NCI-H524 treated with DMSO at 0.1 percent for 48 hours (cell line): ENCODE measurements around the gene TCEAL8.
"Not testable (repeated sequence)": the region's sequence is repeated elsewhere in the genome, so short reads cannot be mapped to it uniquely, and the experiment has no call there.

ENCODE experiments used
- DNase-seq: peaks from one replicate; lab custom pipeline; 2025; lab: John Stamatoyannopoulos, UW

Gene TCEAL8, protein sequence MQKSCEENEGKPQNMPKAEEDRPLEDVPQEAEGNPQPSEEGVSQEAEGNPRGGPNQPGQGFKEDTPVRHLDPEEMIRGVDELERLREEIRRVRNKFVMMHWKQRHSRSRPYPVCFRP

DNA sequence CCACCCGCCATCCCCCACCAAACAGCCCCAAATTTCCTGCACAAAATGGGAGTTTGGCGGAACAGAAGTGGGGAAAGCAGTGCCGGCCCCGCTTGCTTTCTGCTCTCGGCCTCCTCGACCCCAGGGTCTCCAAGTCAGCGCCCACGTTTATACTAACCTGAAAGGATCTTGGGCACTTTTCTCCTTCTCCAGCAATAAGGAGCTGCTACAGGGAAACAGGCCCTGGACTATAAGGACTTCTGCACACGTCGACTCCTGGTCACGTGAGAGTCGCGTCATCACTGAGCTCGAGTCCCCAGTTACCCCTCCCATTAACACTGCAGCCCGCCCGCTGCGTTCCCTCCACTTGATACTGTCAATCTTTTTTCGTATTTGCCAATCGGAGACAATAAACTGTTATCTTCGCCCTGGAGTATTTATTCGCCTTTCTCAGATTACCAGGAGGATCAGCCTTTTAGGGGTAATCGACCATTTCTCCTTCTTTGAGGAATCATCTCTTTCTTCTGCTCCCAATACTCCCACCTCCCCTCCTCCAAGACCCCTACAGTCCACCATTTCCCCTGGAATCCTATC, at the start of gene TCEAL8:
Gene TCEAL8 (minus strand): TSS at position 235 of the 573 bp plus-strand sequence. CDS start 1,176 bp downstream, outside the sequence.
- DNase-seq: peak; percentile 43

DNA sequence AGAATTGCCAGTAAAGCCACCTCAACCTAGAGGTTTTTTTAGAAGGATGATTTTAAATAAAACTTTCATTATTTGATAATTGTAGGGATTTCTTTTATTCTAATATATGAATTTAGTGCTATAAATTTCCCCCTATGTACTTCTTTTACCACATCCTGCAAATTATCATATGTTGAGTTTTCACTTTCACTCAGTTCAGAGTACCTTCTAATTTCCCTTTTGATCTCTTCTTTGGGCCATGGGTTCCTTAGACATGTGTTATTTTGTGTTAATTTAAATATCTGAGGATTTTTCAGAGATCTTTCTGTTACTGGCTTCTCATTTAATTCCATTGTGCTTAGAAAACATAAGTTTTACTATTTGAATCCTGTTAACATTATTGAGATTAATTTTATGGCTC, 49.8 kb upstream of the TCEAL8 start:
- DNase-seq: no peak

DNA sequence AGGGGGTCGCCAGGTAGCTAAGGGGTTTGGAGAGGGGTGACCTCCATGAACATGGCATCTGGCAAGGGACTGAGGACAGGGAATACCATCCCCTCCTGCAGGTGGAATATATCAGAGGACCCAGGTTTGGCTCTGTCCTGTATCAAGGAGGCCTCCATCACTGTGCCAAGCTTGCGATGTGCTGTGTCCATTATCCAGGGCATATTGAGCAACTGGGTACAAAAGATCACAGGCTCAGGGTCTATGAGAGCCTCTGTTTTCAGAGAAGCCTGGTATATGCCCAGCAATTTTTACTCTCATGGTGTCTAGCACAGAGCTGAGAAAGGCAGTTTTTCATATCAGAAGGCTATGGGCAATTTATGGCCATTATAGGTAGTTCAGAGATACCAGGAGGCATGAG, 38.2 kb upstream of the TCEAL8 start:
- no peak for DNase-seq

DNA sequence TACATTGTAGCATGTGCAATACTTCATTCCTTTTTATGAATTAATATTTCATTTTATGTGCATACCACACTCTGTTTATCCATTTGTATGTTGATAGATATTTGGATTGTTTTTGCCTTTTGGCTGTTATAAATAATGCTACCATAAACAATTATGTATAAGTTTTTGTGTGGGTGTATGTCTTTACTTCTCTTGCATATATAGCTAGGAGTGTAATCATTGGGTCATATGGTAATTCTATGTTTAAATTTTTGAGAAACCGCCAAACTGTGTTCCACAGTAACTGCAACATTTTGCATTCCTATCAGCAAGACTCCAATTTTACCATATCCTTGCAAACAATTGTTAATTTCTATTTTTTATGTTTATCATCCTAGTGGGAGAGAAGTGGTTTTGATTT, 24.7 kb upstream of the TCEAL8 start:
- DNase-seq: no peak

DNA sequence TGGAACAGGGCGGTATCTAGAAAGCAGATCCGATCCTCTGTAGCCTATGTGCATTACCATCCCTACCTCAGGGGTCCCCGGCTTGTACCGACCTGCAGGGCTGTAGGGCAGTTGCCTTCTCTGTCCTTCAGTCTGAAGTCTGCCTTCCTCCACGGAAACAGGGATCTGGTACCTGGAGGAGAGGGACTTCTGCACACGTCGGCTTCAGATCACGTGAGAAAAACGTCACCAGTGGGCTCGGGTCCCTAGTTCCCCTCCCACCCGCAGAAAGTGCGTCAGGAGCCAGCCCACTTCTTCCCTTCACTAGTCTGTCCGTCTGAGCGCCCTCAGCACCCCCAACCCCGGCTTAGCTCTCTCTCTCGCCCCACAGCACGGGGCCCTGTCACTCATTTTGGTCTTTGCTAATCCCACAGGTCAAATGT, 21.6 kb upstream of the TCEAL8 start, which contains the start of gene TCEAL5:
Gene TCEAL5 (minus strand): TSS at position 170 of the 422 bp plus-strand sequence. CDS start 2,187 bp downstream, outside the sequence.
- peak; percentile 57 for DNase-seq

DNA sequence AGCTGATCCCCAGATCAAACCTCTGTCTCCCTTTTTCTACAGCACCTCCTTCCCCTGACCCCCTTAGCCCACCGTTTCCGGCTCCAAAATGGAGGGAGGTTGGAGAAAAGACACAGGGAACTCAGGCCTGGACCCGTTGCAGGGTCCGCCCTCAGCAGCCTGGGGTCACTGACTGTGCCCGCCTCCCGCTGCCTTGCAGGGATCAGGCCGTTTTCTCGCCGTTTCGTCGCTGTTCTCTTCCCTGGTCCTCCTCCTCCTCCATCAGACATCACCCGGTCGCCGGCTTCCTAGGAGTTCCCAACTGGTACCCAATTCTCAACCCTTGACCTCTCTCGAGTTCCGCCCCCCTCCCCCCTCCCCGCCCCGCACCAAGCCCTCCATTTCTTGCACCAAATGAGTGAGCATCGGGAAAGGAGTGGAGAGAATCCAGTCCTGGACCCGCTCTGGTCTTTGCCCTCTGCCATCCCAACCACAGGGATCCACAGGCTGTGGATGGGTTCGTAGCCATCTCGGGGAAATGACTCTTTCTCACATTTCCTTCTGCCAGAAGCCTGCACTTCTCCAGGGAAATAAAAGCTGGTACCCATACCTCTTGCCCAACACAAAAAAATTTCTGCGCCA, 21.1 kb upstream of the TCEAL8 start:
- DNase-seq: no peak

DNA sequence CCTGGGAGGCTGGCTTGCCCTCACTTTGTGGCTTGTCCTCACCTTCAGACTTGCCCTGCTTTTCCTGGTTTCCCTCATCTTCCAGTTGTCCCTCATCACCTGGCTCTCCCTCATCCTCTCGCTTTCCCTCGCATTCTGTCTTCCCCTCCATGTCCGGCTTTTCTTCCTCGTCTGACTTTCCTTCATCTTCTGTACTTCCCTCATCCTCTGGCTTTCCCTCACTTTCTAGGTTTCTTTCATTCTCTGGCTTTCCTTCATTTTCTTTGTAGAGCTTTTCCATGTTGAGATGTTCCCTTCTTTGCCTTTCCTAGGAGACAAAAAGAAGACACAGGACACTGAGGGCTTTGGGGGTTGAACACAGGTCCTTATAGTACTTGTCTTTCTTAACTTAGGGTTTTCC, 19.3 kb upstream of the TCEAL8 start:
- DNase-seq: no peak

DNA sequence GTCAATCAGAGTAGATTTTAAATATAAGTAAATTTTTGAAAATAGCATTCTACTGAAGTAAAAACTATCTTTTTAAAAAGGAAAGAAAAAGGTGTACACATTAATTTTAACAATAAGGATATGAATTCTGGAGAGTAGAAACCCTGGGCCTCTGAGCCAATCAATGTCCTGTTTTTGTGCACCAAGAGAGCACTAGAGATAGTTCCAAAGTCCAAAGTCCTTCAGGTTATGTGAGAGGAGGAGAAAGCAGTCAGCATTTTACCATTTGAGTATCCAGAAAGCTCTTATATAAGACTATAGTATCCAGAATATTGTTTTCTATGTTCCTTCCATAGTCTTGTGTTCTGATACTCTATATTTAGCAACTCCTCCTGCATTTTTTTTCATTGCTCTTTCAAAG, 3.3 kb upstream of the TCEAL8 start:
- DNase-seq: no peak

DNA sequence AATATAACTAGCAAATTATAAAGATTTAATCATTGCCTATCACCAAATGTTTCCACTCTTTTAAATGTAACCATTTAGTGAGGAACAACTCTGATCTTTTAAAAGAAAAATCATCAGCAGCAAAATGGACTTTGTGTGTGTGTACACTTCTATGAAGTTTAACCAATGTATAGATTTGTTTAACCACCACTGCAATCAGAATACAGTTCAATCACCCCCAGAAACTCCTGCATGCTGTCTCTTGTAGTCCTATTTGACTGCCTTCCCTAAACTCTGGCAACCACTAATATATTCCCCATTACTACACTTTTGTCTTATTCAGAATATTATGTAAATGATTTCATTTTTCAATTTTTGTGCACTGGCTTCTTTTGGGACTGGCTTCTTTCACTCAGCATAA, 1.7 kb upstream of the TCEAL8 start:
- no peak for DNase-seq

DNA sequence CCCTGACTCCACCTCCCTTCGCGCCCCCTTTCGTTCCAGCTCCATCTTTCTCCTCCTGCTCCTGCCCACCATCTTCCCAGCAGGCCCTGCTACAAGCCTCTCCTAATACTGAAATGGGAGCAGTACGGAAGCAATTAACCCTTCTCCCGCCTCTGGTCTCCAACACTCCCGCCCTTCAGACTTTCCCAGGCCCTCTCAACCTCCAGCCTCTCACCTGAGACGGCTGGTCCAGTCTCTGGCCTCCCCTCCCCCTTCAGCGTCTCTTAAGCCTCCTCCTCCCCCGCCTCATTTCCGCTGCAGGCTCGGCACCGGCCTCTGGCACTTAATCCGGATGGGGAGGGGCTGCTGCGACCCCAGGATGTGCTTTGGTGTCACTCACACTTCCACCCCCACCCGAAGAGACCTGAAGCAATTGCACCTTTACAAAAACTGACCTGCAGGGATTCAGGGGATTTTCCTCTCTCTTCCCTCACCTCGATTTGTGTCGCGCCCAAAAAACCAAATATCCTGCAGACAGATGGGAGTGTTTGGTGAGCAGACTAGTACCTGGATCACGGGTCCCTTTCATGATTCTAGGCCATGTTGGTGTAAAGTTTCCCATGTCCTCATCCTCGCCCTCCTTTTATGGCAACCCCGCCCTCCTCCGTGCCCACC, 657 bp downstream of the TCEAL8 start:
- no peak for DNase-seq

DNA sequence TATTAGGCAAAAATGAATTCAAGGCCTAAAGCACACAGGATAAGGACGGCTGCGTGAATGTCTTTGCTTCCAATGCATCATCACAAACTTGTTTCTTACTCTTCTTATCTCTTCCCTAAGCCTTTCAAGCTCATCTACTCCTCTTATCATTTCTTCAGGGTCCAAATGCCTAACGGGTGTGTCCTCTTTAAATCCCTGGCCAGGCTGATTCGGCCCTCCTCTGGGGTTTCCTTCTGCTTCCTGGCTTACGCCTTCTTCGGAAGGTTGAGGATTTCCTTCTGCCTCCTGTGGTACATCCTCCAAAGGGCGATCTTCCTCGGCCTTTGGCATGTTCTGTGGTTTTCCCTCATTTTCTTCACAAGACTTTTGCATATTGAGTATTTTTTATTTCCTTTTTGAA, 1.3 kb downstream of the TCEAL8 start:
- no peak for DNase-seq

DNA sequence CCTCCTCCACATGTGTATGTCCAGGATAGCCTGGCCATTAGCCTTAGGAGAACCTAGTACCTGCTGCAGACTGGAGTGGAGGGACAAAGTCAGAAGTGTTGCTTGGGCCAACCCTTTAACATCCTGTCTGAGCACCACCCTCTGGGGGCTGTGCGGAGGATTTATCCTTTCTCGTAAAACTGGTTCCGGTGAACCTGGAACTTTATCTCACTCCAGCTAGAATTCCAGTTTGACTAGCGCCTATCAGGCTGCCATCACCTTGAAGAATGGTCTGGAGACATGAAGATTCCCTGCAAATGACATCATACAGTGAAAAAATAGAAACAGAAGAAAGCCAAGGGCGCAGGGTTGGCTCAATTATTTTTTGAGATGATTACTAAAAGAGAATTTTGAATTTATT, 4.0 kb downstream of the TCEAL8 start:
- no peak for DNase-seq

DNA sequence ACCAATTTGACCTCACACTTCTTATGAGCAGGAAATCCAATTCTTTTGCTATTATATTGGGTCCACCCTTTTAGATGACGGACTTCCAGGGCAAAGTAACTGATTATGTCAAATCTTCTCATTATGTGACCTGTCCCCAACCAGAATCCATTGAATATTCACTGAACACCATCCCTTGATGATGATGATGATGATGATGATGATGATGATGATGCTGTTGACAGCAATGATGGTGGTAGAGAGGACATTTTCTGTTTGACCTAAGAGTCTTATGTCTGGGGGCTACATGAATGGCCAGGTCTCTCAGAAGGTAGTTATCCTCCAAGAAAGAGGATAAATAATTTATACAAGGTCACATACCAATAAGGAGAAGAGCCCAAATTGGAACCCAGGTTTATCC, 5.2 kb downstream of the TCEAL8 start:
- DNase-seq: no peak

DNA sequence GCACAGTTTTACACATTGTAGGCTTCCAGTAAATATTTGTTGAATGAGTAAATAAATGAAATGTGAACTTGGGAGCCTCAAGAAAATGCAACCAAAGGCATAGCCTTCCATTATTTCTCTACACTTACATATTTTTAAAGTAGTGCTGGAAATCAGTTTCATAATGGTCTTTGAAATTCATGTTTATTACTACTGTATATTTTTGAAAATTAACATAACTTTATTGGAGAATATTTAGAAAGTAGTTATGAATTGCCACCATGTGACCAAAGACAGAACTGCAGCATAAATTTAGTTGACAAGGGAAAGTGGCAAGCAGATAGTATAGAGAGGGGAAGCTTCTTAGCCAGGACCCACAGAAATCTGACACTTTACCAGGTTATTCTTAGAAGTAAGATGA, 6.4 kb downstream of the TCEAL8 start:
- DNase-seq: no peak

DNA sequence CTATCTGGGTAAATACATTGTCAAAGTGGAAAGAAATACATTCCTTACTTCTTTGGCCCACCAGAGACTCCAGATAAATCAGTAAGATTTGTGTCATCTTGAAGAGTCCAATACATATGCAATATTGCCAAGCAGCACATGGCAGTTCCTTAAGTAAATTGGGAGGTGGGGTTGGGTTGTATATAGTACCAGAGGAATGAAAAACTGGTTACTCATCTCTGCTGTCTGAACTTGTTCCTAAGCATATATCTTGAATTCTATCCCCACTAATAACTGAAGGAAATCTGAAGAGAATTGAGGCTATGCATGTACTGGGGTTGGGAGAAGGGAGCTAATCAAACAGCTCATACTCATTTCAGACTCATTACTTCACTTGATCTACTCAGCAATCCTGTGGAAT, 14.8 kb downstream of the TCEAL8 start:
- no peak for DNase-seq

DNA sequence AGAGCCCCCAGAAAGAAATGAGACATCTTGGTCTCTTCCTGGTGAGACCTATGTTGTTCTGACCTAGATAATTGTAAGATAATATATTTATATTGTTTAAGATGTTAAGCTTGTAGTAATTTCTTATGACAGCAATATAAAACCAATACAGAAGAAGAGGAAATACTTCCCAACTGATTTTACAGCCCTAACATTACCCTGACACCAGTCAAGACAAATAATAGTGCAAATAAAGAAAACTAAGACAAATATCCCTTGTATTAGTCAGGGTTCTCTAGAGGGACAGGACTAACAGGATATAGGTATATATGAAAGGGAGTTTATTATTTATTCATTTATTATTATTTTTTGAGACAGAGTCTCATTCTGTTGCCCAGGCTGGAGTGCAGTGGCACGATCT, 18.7 kb downstream of the TCEAL8 start:
- DNase-seq: no peak

DNA sequence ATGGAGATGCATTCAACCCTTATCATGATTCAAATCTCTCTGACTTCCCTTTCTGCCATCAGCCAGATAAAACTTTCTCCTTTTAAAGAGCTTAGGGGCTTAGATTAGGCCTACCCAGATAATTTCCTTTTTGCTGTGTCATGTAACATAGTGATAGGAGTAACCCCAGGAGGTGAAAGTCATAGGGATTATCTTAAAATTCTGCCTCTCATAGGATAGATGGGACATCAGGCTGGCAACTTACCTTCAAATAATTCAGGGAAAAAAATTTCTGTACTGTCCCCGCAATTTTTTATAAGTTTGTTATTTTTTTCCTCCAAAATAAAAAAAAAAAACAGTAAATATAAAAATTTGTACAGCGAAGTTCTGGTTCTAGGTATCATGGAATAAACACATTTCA, 19.3 kb downstream of the TCEAL8 start:
- not testable (repeated sequence) for DNase-seq

DNA sequence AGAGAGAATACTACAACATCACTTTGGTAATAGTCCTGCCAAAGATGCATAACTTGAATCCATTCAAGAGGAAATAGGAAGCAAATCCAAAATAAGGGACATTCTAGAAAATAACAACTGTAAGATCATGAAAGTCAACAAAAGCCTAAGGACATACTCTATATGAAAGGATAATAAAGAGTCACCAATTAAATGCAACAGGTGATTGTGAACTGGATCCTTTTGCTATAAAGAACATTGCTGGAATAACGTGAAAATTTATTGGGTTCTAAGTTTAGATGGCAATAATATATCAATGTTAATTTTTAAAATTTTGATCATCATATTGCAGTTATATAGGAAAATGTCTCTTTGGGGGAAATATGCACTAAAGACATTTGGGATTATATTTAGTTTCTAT, 20.1 kb downstream of the TCEAL8 start:
- DNase-seq: no peak

DNA sequence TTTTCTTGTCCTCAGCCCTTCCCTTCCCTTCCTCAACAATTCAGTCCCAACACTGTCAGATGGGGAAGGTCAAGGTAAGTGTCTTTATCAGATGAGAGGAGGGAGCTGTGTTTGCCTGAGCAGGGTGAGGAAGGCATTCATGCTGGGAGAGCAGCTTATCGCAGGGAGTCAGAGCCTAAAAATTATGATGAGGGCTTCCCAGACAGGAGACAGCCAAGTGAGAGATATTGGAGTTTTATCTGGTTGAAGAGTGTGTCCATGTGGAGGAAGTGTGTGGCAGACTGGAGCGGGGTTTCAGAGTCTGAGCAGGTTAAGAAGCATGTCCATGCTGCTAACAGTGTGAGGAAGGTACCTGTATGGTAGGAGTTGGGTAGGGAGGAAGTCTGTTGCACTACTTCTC, 21.7 kb downstream of the TCEAL8 start:
- no peak for DNase-seq

DNA sequence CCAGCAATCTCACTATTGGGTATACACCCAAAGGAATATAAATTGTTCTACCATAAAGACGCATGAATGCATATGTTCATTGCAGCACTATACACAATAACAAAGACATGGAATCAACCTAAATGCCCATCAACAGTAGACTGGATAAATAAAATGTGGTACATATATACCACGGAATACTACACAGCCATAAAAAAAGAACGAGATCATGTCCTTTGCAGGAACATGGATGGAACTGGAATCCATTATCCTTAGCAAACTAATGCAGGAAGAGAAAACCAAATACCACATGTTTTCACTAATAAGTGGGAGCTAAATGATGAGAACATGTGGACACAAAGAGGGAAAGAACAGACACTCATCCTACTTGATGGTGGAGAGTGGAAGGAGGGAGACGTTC, 29.0 kb downstream of the TCEAL8 start:
- DNase-seq: not testable (repeated sequence)

DNA sequence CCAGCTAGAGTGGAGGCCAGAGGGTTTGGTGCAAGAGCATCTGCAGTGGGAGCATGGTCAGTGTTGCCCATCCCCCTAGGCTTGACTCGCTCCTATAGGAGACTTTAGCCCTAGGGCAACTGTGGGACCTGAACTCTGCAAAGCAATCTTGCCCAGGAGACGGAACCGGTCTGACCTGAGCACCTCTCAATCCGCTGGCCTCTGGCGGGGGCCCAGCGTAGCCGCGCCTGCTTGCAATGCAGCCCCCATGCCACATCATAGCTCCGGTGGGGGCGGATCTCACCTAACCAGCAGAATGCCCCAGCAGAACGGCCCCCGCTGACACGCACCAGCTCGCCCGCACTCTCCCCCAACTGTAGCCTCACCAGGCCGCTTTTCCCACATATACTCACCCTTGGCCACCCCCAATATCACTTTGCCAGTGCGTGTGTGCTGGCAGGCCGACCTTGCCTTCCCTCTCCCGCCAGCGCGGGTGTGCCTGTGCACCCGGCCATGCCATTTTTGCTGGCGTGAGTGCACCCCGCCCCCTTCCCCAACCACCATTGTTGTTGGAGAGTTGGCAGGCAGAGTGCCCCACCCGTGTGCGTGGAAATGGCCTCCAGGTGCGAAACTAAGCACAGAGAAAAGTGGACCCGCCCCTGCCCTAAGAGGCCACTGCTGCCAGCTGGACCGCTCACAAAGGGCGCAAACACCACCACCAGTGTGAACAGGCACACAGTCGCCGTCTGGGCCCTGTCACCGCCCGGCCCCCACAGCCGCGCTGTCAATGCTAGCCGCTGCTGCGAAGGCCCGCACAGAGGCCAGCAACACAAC, 34.2 kb downstream of the TCEAL8 start:
- no peak for DNase-seq

DNA sequence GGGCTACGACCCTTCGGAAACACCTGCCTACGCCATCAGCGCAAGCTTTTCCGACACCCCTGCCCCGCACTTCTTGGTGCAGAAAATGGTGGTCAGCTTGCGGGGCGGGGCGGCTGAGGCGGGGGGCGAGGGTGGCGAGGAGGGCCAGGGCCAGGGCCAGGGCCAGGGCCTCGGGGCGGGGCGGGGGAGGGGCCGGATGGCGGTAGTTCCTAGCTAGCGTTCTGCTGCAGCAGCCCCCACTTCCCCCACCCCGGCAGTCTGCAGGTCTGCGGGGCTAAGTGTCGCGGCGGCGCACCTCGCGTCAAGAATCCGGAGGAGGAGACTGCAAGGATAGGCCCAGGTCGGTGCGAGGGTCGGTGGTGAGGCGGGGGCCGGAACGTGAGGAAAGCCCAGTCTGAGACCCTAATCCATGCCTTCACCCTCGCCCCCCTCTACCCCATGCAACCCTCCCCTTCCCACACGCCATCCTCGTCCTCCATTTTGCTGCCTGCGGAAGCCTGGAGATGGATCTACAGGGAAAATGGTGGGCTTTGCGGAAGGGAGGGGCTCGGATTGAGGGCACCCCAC, 39.4 kb downstream of the TCEAL8 start:
- peak; percentile 4 for DNase-seq
